ENCODE measurements around the gene ATRNL1. TPM values are rescaled to one million over a fixed set of nuclear protein-coding genes. Genes with fewer than 3 reads are reported as not detected.
"Not testable (repeated sequence)": the region's sequence is repeated elsewhere in the genome, so short reads cannot be mapped to it uniquely, and the experiment has no call there.

ATRNL1 gene
- total and polyA plus RNA-seq, 2 experiments from 2014 or later = 4.8 to 29.7 TPM

GRCh38 chr10:115355162-115355760 is 262.1 kb downstream of the ATRNL1 start:
- peak; percentile 96 for ATAC-seq
- Mint-ChIP-seq H3K4me1 (no peaks in the 10 kb centered on the region), H3K27ac (no peak overlapping the region), H3K4me3 (no peak overlapping the region), H3K36me3 (ENCODE audit: low read depth) (no peaks in the 10 kb centered on the region), H3K27me3 (ENCODE audit: insufficient read depth, low read depth, poor library complexity) (no peaks in the 10 kb centered on the region), H3K9me3 (no peaks in the 10 kb centered on the region)
- TF ChIP-seq, protein P1, sequence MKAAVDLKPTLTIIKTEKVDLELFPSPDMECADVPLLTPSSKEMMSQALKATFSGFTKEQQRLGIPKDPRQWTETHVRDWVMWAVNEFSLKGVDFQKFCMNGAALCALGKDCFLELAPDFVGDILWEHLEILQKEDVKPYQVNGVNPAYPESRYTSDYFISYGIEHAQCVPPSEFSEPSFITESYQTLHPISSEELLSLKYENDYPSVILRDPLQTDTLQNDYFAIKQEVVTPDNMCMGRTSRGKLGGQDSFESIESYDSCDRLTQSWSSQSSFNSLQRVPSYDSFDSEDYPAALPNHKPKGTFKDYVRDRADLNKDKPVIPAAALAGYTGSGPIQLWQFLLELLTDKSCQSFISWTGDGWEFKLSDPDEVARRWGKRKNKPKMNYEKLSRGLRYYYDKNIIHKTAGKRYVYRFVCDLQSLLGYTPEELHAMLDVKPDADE (IDR thresholded peaks at IDR 0.05) = no peak
- peak; percentile 93 to 94 for TF ChIP-seq CTCF (conservative IDR thresholded peaks at IDR 0.05; ENCODE audit: low read depth in 2 of 2)
- TF ChIP-seq NANOG (IDR thresholded peaks at IDR 0.05; ENCODE audit: borderline replicate concordance) = no peak
- no peak for TF ChIP-seq ZNF114 (CRISPR knock-in tag; IDR thresholded peaks at IDR 0.05)
- no peak overlapping the region for H3K4me3 ChIP-seq
- no peak overlapping the region for H3K27ac ChIP-seq (ENCODE audit: low read depth)
- H3F3A ChIP-seq (replicated peaks; ENCODE audit: low read depth) = no peaks in the 10 kb centered on the region
- H3K4me1 ChIP-seq (ENCODE audit: insufficient read depth) = no peaks in the 10 kb centered on the region
- no peak overlapping the region for H3K4me2 ChIP-seq
- H2AFZ ChIP-seq = no peak overlapping the region
- no peaks in the 10 kb centered on the region for H3K79me2 ChIP-seq (replicated peaks; ENCODE audit: insufficient read depth)
- H3K9me2 ChIP-seq (ENCODE audit: insufficient read depth) = no peaks in the 10 kb centered on the region
- H3K27me3 ChIP-seq (ENCODE audit: insufficient read depth) = no peaks in the 10 kb centered on the region
- peak; percentile 92 for DNase-seq (ENCODE audit: low spot score)
- no peaks in the 10 kb centered on the region for H4K20me1 ChIP-seq (replicated peaks; ENCODE audit: insufficient read depth)
- H3K36me3 ChIP-seq (ENCODE audit: insufficient read depth) = no peaks in the 10 kb centered on the region

DNA sequence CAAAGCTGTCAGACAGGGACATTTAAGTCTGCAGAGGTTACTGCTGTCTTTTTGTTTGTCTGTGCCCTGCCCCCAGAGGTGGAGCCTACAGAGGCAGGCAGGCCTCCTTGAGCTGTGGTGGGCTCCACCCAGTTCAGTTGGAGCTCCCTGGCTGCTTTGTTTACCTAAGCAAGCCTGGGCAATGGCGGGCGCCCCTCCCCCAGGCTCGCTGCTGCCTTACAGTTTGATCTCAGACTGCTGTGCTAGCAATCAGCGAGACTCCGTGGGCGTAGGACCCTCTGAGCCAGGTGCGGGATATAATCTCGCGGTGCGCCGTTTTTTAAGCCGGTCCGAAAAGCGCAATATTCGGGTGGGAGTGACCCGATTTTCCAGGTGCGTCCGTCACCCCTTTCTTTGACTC is 274.8 kb downstream of the ATRNL1 start:
- not testable (repeated sequence) for H3K27me3 Mint-ChIP-seq (ENCODE audit: insufficient read depth, low read depth, poor library complexity); H4K20me1 ChIP-seq (replicated peaks; ENCODE audit: insufficient read depth); H3K4me3 ChIP-seq; H3K4me1 ChIP-seq (ENCODE audit: insufficient read depth); H3K4me2 ChIP-seq; H3K27ac ChIP-seq (ENCODE audit: low read depth); ATAC-seq; H3K79me2 ChIP-seq (replicated peaks; ENCODE audit: insufficient read depth); H3K27me3 ChIP-seq (ENCODE audit: insufficient read depth); H3K36me3 ChIP-seq (ENCODE audit: insufficient read depth); H3K9me2 ChIP-seq (ENCODE audit: insufficient read depth); DNase-seq (ENCODE audit: low spot score); H3K4me1 Mint-ChIP-seq; H3K27ac Mint-ChIP-seq; H3F3A ChIP-seq (replicated peaks; ENCODE audit: low read depth); H3K4me3 Mint-ChIP-seq
- peak overlapping the region; percentile 38; the same call in 1 of the 2 replicates for H2AFZ ChIP-seq
- Mint-ChIP-seq H3K9me3 (peaks cover 43% of the 10 kb centered on the region), H3K36me3 (ENCODE audit: low read depth) (peaks cover 32% of the 10 kb centered on the region; the same call in 2 of the 3 replicates)

GRCh38 chr10:115379064-115379463 is 285.9 kb downstream of the ATRNL1 start:
- Histone ChIP-seq H2AFZ (no peak overlapping the region), H3F3A (replicated peaks; ENCODE audit: low read depth) (no peaks in the 10 kb centered on the region), H3K4me2 (no peak overlapping the region), H3K27ac (ENCODE audit: low read depth) (no peak overlapping the region), H3K79me2 (replicated peaks; ENCODE audit: insufficient read depth) (no peaks in the 10 kb centered on the region), H3K4me1 (ENCODE audit: insufficient read depth) (no peaks in the 10 kb centered on the region), H4K20me1 (replicated peaks; ENCODE audit: insufficient read depth) (no peaks in the 10 kb centered on the region), H3K9me2 (ENCODE audit: insufficient read depth) (no peaks in the 10 kb centered on the region; the same call in 1 of the 2 replicates), H3K36me3 (ENCODE audit: insufficient read depth) (no peaks in the 10 kb centered on the region), H3K27me3 (ENCODE audit: insufficient read depth) (no peaks in the 10 kb centered on the region), H3K4me3 (no peak overlapping the region)
- H3K27ac Mint-ChIP-seq = no peak overlapping the region
- H3K36me3 Mint-ChIP-seq (ENCODE audit: low read depth) = no peaks in the 10 kb centered on the region
- H3K27me3 Mint-ChIP-seq (ENCODE audit: insufficient read depth, low read depth, poor library complexity) = no peaks in the 10 kb centered on the region
- no peak for ATAC-seq
- no peaks in the 10 kb centered on the region for H3K9me3 Mint-ChIP-seq
- H3K4me3 Mint-ChIP-seq = no peak overlapping the region
- H3K4me1 Mint-ChIP-seq = no peaks in the 10 kb centered on the region
- DNase-seq (ENCODE audit: low spot score) = no peak
- TF ChIP-seq ZNF114 (CRISPR knock-in tag; IDR thresholded peaks at IDR 0.05) (no peak), JUNB (IDR thresholded peaks at IDR 0.05; ENCODE audit: unreplicated experiment) (no peak), CTCF (conservative IDR thresholded peaks at IDR 0.05; ENCODE audit: low read depth in 2 of 2) (no peak)

Data from GM23338 (cell line).